H9 (cell line): ENCODE data around the gene PRSS21. TPM values are rescaled to one million over a fixed set of nuclear protein-coding genes. Genes with fewer than 3 reads are reported as not detected.

Experiments used
- DNase-seq: peaks from one replicate; pipeline ENCODE4 v3.0.0-alpha.2; 2017
- H2AFZ ChIP-seq: one replicate; pipeline ENCODE4 v1.6.1; 2013; ENCODE audit warnings: mild to moderate bottlenecking, low read length, control low read depth, moderate library complexity
- H2AK5ac ChIP-seq: 2 replicates; pipeline ENCODE4 v1.6.1; 2013; ENCODE audit warnings: low read length, control low read depth, mixed read lengths; ENCODE audit not compliant: insufficient read length
- H2BK120ac ChIP-seq: one replicate; pipeline ENCODE4 v1.6.1; 2013; ENCODE audit warnings: low read depth, mild to moderate bottlenecking, low read length, control low read depth, inconsistent platforms; ENCODE audit not compliant: poor library complexity, severe bottlenecking
- H2BK12ac ChIP-seq: 2 replicates; pipeline ENCODE4 v1.6.1; 2013; ENCODE audit warnings: low read length, control low read depth, mixed read lengths, low read depth; ENCODE audit not compliant: insufficient read length
- H2BK15ac ChIP-seq: 2 replicates; pipeline ENCODE4 v1.6.1; 2013; ENCODE audit warnings: low read depth, low read length, control low read depth
- H2BK20ac ChIP-seq: one replicate; pipeline ENCODE4 v1.6.1; 2013; ENCODE audit warnings: low read depth, mild to moderate bottlenecking, low read length, control low read depth, inconsistent platforms; ENCODE audit not compliant: poor library complexity, severe bottlenecking
- H2BK5ac ChIP-seq: 2 replicates; pipeline ENCODE4 v1.6.1; 2013; ENCODE audit warnings: low read length, control low read depth, mixed read lengths; ENCODE audit not compliant: insufficient read length
- H3K14ac ChIP-seq: 2 replicates; pipeline ENCODE4 v1.6.1; 2013; ENCODE audit warnings: low read length, control low read depth; ENCODE audit not compliant: insufficient read depth
- H3K18ac ChIP-seq: 2 replicates; pipeline ENCODE4 v1.6.1; 2013; ENCODE audit warnings: low read depth, mild to moderate bottlenecking, mixed read lengths, low read length, control low read depth; ENCODE audit not compliant: insufficient read length
- H3K23ac ChIP-seq: 2 replicates; pipeline ENCODE4 v1.6.1; 2013; ENCODE audit warnings: low read length, control low read depth, mixed read lengths, low read depth; ENCODE audit not compliant: insufficient read length
- H3K23me2 ChIP-seq: 2 replicates; pipeline ENCODE4 v1.6.1; 2013; ENCODE audit warnings: low read depth, mild to moderate bottlenecking, mixed read lengths, low read length, control low read depth; ENCODE audit not compliant: insufficient read length, poor library complexity, severe bottlenecking
- H3K27ac ChIP-seq: 2 replicates; pipeline ENCODE4 v1.5.1; 2013; ENCODE audit warnings: low read length, control low read depth, mixed read lengths, low read depth; ENCODE audit not compliant: insufficient read length
- H3K27me3 ChIP-seq: 2 replicates; pipeline ENCODE4 v1.6.1; 2013; ENCODE audit warnings: low read length, control low read depth, inconsistent platforms; ENCODE audit not compliant: insufficient read depth
- H3K4ac ChIP-seq: 2 replicates; pipeline ENCODE4 v1.6.1; 2013; ENCODE audit warnings: low read depth, mild to moderate bottlenecking, control low read depth, inconsistent platforms, low read length, moderate library complexity
- H3K4me1 ChIP-seq: 2 replicates; pipeline ENCODE4 v1.6.1; 2013; ENCODE audit warnings: low read length, control low read depth, inconsistent platforms; ENCODE audit not compliant: insufficient read depth
- H3K4me2 ChIP-seq: 2 replicates; pipeline ENCODE4 v1.6.1; 2013; ENCODE audit warnings: low read length, control low read depth, mixed read lengths; ENCODE audit not compliant: insufficient read length, insufficient read depth
- H3K56ac ChIP-seq: 2 replicates; pipeline ENCODE4 v1.6.1; 2013; ENCODE audit warnings: low read depth, mild to moderate bottlenecking, mixed read lengths, low read length, control low read depth; ENCODE audit not compliant: insufficient read length
- H3K79me1 ChIP-seq: 2 replicates; pipeline ENCODE4 v1.6.1; 2013; ENCODE audit warnings: low read depth, mild to moderate bottlenecking, moderate library complexity, low read length, control low read depth, inconsistent platforms; ENCODE audit not compliant: insufficient read depth, poor library complexity, severe bottlenecking
- H3K79me2 ChIP-seq: 2 replicates; pipeline ENCODE4 v1.6.1; 2013; ENCODE audit warnings: low read length, control low read depth, inconsistent platforms; ENCODE audit not compliant: insufficient read depth
- H3K9ac ChIP-seq: 2 replicates; pipeline ENCODE4 v1.6.1; 2013; ENCODE audit warnings: low read length, control low read depth, mixed read lengths; ENCODE audit not compliant: insufficient read length; ENCODE audit errors: extremely low read depth
- H3K9me3 ChIP-seq: one replicate; pipeline ENCODE4 v1.6.1; 2013; ENCODE audit warnings: low read depth, low read length, inconsistent platforms; ENCODE audit not compliant: control insufficient read depth
- H3T11ph ChIP-seq: one replicate; pipeline ENCODE4 v1.6.1; 2013; ENCODE audit warnings: mild to moderate bottlenecking, low read length, control low read depth, inconsistent platforms
- H4K20me1 ChIP-seq: one replicate; pipeline ENCODE4 v1.6.1; 2013; ENCODE audit not compliant: control insufficient read depth, insufficient read length, insufficient read depth
- H4K5ac ChIP-seq: 2 replicates; pipeline ENCODE4 v1.6.1; 2013; ENCODE audit warnings: low read depth, mild to moderate bottlenecking, mixed read lengths, low read length, control low read depth; ENCODE audit not compliant: insufficient read length
- H4K8ac ChIP-seq: replicated peaks from 2 replicates; pipeline ENCODE4 v1.6.1; 2013; ENCODE audit warnings: low read length, control low read depth, mixed read lengths, low read depth; ENCODE audit not compliant: insufficient read length
- H4K91ac ChIP-seq: 2 replicates; pipeline ENCODE4 v1.6.1; 2013; ENCODE audit warnings: low read depth, mild to moderate bottlenecking, moderate library complexity, mixed read lengths, low read length, control low read depth; ENCODE audit not compliant: insufficient read length
- H3K27ac Mint-ChIP-seq, 3 experiments: 2 replicates in 2 of 3; 3 replicates in 1 of 3; pipeline ENCODE4 v1.8.0; 2020 to 2021; ENCODE audit warnings: mixed read lengths in 3 of 3, mild to moderate bottlenecking in 1 of 3, moderate library complexity in 1 of 3
- H3K27me3 Mint-ChIP-seq: 2 replicates; pipeline ENCODE4 v1.8.0; 2021; ENCODE audit warnings: low read depth, mild to moderate bottlenecking, moderate library complexity, mixed read lengths
- H3K36me3 Mint-ChIP-seq, 3 experiments: 2 replicates in 2 of 3; 3 replicates in 1 of 3; pipeline ENCODE4 v1.8.0; 2020 to 2021; ENCODE audit warnings: low read depth in 3 of 3, mixed read lengths in 3 of 3; ENCODE audit not compliant: insufficient read depth in 1 of 3
- H3K4me1 Mint-ChIP-seq, 2 experiments: 2 replicates each; pipeline ENCODE4 v1.8.0; 2020; ENCODE audit warnings: mixed read lengths in 2 of 2
- H3K4me3 Mint-ChIP-seq, 2 experiments: 2 replicates in 1 of 2; 3 replicates in 1 of 2; pipeline ENCODE4 v1.8.0; 2020 to 2021; ENCODE audit warnings: mild to moderate bottlenecking in 2 of 2, mixed read lengths in 2 of 2, moderate library complexity in 1 of 2
- H3K9me3 Mint-ChIP-seq, 2 experiments: 2 replicates in 1 of 2; 3 replicates in 1 of 2; pipeline ENCODE4 v1.8.0; 2020; ENCODE audit warnings: mild to moderate bottlenecking in 2 of 2, mixed read lengths in 2 of 2, moderate library complexity in 1 of 2
- CTCF ChIP-seq: fragments of 200-600 bp; sonication (generic); conservative IDR thresholded peaks from 3 replicates; pipeline ENCODE4 v1.8.0; 2021; ENCODE audit warnings: antibody characterized with exemption, mild to moderate bottlenecking
- WGBS: extraction: QIAGEN DNeasy Blood & Tissue Kit; methylation state at CpG from one replicate; pipeline ENCODE4 v1.1.7; 2013; ENCODE audit warnings: missing lambda C conversion rate, low lambda C conversion rate, mixed read lengths; ENCODE audit not compliant: insufficient read length; ENCODE audit errors: extremely low coverage; 5-methylcytosine and 5-hydroxymethylcytosine counted together
- total RNA-seq: library from RNA; stranded (reverse); gene quantifications from 2 replicates; pipeline ENCODE4 v1.2.1, GENCODE V29; 2021

The PRSS21 gene
- total RNA-seq, 1 experiment from 2014 or later = not detected

DNA sequence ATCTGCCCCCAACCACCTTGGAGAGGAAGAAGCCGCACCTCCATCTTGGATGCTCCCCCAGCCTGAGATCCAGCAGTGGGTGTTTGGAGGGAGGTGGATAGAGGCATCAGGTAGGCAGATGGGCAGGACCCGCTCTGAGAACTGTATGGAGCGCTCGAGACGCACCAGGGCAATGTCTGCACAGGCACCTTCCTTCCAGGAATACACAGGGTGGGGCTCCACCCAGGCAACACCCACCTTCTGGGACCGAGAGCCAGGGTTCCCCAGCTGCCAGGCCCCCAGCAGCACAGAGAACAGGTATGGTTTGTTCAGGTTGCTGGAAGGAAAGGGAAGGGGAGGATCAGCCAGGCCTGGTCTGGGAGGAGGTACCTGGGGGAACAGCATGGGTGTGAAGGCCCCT, 38.5 kb downstream of the PRSS21 start:
- Histone ChIP-seq H3K27me3 (no peaks in the 10 kb centered on the region), H4K8ac (no peak overlapping the region), H3K4ac (no peak overlapping the region), H3K23me2 (peaks cover 5% of the 10 kb centered on the region), H3K4me2 (no peak overlapping the region), H4K91ac (no peak overlapping the region), H3K79me2 (no peaks in the 10 kb centered on the region), H3K27ac (no peak overlapping the region), H4K20me1 (no peaks in the 10 kb centered on the region), H2BK12ac (no peak overlapping the region), H4K5ac (no peak overlapping the region), H2BK5ac (no peak overlapping the region), H3K9me3 (no peaks in the 10 kb centered on the region), H2BK15ac (no peak overlapping the region), H3K56ac (no peak overlapping the region), H3K18ac (no peak overlapping the region), H2AFZ (no peak overlapping the region), H3K4me1 (no peaks in the 10 kb centered on the region; the same call in 1 of the 2 replicates), H3K14ac (no peak overlapping the region), H3K79me1 (no peaks in the 10 kb centered on the region), H3K23ac (no peak overlapping the region), H2AK5ac (no peak overlapping the region), H2BK120ac (no peak overlapping the region), H3T11ph (no peak overlapping the region), H2BK20ac (no peak overlapping the region), H3K9ac (no peak overlapping the region)
- WGBS = no CpG with 5 or more reads among the region's 6 CpGs
- Mint-ChIP-seq H3K36me3 (peaks cover 0 to 11% (median 10%) of the 10 kb centered on the region in 3 experiments; a peak in 6 of 7 replicates), H3K4me3 (no peak overlapping the region), H3K9me3 (peaks cover 14 to 20% of the 10 kb centered on the region in 2 experiments), H3K4me1 (peaks cover 5 to 7% of the 10 kb centered on the region in 2 experiments; a peak in 3 of 4 replicates), H3K27ac (no peak overlapping the region), H3K27me3 (peaks cover 22% of the 10 kb centered on the region)
- no peak for DNase-seq
- no peak for TF ChIP-seq CTCF
